Gastroesophageal sphincter (tissue), 3 donors: ENCODE results near the gene ABHD12.

Experiments used
- EP300 ChIP-seq: sonication (generic); formaldehyde crosslinking; IDR thresholded peaks from one replicate; pipeline ENCODE4 v1.6.1; 2017; ENCODE audit warnings: antibody characterized with exemption, mild to moderate bottlenecking
- POLR2A ChIP-seq, 2 donors: fragments of 450-650 bp; IDR thresholded peaks; one replicate each; pipeline ENCODE4 v1.6.1; 2017; ENCODE audit warnings: antibody characterized with exemption in 2 of 2, mild to moderate bottlenecking in 2 of 2, moderate library complexity in 1 of 2
- POLR2AphosphoS5 ChIP-seq: sonication (generic); formaldehyde crosslinking; IDR thresholded peaks from one replicate; pipeline ENCODE4 v1.6.1; 2017; ENCODE audit warnings: antibody characterized with exemption
- TF ChIP-seq, protein P1 (sequence below), 4 experiments: fragments of 200-600 bp in 2 of 4; fragments of 450-650 bp in 2 of 4; sonication (generic) in 1 of 4; IDR thresholded peaks; one replicate each; pipeline ENCODE4 v1.5.1; 2017 to 2019; ENCODE audit warnings: antibody characterized with exemption in 4 of 4, mild to moderate bottlenecking in 2 of 4, moderate library complexity in 2 of 4

DNA sequence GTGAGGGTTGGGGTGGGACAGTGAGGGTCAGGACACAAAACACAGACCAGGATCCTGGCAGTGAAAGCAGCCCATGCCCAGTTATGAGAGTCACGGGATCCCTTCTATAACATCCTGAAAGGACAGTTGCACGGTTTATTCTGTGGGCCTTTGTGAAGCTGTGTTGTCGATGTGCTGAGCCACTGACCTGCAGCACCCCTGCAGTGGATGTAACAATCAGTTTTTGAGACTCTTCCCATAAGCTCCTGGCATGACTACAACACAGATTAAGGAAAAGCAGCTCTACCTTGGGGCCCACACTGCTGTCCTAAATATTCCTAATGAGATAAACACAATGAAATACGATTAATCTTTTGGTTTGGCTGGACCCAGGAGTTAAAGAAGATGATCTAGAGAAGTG lies 139.1 kb downstream of the ABHD12 start:
- TF ChIP-seq, protein P1, sequence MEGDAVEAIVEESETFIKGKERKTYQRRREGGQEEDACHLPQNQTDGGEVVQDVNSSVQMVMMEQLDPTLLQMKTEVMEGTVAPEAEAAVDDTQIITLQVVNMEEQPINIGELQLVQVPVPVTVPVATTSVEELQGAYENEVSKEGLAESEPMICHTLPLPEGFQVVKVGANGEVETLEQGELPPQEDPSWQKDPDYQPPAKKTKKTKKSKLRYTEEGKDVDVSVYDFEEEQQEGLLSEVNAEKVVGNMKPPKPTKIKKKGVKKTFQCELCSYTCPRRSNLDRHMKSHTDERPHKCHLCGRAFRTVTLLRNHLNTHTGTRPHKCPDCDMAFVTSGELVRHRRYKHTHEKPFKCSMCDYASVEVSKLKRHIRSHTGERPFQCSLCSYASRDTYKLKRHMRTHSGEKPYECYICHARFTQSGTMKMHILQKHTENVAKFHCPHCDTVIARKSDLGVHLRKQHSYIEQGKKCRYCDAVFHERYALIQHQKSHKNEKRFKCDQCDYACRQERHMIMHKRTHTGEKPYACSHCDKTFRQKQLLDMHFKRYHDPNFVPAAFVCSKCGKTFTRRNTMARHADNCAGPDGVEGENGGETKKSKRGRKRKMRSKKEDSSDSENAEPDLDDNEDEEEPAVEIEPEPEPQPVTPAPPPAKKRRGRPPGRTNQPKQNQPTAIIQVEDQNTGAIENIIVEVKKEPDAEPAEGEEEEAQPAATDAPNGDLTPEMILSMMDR (IDR thresholded peaks at IDR 0.05) = no peak
- TF ChIP-seq POLR2A (IDR thresholded peaks at IDR 0.05) (no peak), EP300 (no peak), POLR2AphosphoS5 (peak; percentile 33)
